GM18499 (cell line): Measurements from ENCODE around the gene ASCL3.
"Not testable (repeated sequence)": the region's sequence is repeated elsewhere in the genome, so short reads cannot be mapped to it uniquely, and the experiment has no call there.

ENCODE experiments used
- ATAC-seq: cut with Tn5 transposase; IDR thresholded peaks from one replicate; pipeline ENCODE4 v1.9.1; 2021; ENCODE audit warnings: moderate number of reproducible peaks; ENCODE audit not compliant: insufficient read depth, unreplicated experiment

Gene ASCL3

GRCh38 chr11:8942518-8943066 lies at the start of gene ASCL3:
Gene ASCL3, minus strand, starts transcription at chr11:8943016. Its CDS starts 4,855 bp downstream, at chr11:8938161.
- no peak for ATAC-seq

- no peak for ATAC-seq
These were observed 46.6 kb upstream of the ASCL3 start for GRCh38 chr11:8989453-8989852.

GRCh38 chr11:8988329-8989234 lies 45.8 kb upstream of the ASCL3 start:
- ATAC-seq, result no peak

- no peak for ATAC-seq
These were observed 44.6 kb upstream of the ASCL3 start for GRCh38 chr11:8987446-8987845.

GRCh38 chr11:8986772-8987171 lies 44.0 kb upstream of the ASCL3 start:
- not testable (repeated sequence) for ATAC-seq

- ATAC-seq, result no peak
These were observed 42.6 kb upstream of the ASCL3 start for GRCh38 chr11:8985462-8985861.

- ATAC-seq, result no peak
These were observed 40.7 kb upstream of the ASCL3 start for GRCh38 chr11:8983552-8983951.

GRCh38 chr11:8980485-8980884 lies 37.7 kb upstream of the ASCL3 start:
- ATAC-seq, result no peak

GRCh38 chr11:8979365-8979764 lies 36.5 kb upstream of the ASCL3 start:
- ATAC-seq, result not testable (repeated sequence)

GRCh38 chr11:8973121-8973520 lies 30.3 kb upstream of the ASCL3 start:
- ATAC-seq, result no peak

- no peak for ATAC-seq
These were observed 29.1 kb upstream of the ASCL3 start for GRCh38 chr11:8971924-8972316.

GRCh38 chr11:8971196-8971923 lies 28.5 kb upstream of the ASCL3 start:
- no peak for ATAC-seq

- ATAC-seq, result no peak
These were observed 24.4 kb upstream of the ASCL3 start for GRCh38 chr11:8967184-8967583.

- ATAC-seq, result peak; percentile 53
These were observed 21.8 kb upstream of the ASCL3 start, which contains the start of gene TMEM9B for GRCh38 chr11:8964324-8965320. Gene TMEM9B, minus strand, starts transcription at chr11:8964442. Its CDS starts 129 bp downstream, at chr11:8964313.

- ATAC-seq, result peak; percentile 34
These were observed 20.9 kb upstream of the ASCL3 start for GRCh38 chr11:8963569-8964323.

- ATAC-seq, result no peak
These were observed 20.0 kb upstream of the ASCL3 start for GRCh38 chr11:8962841-8963240.

GRCh38 chr11:8961401-8961800 lies 18.6 kb upstream of the ASCL3 start:
- ATAC-seq, result no peak

- ATAC-seq, result peak; percentile 40
These were observed 16.8 kb upstream of the ASCL3 start for GRCh38 chr11:8959546-8960166.

- no peak for ATAC-seq
These were observed 14.0 kb upstream of the ASCL3 start for GRCh38 chr11:8956860-8957259.
